GM19035 (cell line): ENCODE measurements around the gene POLK.
"Not testable (repeated sequence)": the region's sequence is repeated elsewhere in the genome, so short reads cannot be mapped to it uniquely, and the experiment has no call there.

Experiments used
- ATAC-seq: cut with Tn5 transposase; IDR thresholded peaks from one replicate; pipeline ENCODE4 v1.9.1; 2021; ENCODE audit not compliant: unreplicated experiment

POLK gene

DNA sequence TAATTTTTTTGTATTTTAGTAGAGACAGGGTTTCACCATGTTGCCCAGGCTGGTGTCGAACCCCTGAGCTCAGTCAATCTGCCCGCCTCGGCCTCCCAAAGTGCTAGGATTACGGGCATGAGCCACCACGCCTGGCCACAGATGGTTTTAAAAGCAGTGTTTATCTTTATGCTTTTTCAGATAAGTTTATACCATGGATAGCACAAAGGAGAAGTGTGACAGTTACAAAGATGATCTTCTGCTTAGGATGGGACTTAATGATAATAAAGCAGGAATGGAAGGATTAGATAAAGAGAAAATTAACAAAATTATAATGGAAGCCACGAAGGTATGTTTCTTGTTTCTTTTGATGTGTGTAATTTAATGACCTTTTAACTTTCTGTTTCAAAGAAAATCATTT is 35.1 kb downstream of the POLK start:
- no peak for ATAC-seq

DNA sequence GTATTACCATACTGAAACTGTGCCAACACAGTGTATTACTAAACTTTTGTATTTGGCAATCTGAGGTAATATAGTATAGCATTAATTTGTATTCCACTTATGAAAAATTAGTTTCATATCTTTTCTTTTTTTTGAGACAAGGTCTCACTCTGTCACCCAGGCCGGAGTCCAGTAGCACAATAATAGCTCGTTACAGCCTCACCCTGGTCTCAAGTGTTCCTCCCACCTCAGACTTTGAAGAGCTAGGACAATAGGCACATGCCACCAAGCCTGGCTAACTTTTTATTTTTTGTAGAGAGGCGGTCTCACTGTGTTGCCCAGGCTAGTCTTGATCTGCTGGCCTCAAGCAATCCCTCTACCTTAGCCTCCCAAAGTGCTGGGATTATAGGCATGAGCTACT is 36.1 kb downstream of the POLK start:
- no peak for ATAC-seq

DNA sequence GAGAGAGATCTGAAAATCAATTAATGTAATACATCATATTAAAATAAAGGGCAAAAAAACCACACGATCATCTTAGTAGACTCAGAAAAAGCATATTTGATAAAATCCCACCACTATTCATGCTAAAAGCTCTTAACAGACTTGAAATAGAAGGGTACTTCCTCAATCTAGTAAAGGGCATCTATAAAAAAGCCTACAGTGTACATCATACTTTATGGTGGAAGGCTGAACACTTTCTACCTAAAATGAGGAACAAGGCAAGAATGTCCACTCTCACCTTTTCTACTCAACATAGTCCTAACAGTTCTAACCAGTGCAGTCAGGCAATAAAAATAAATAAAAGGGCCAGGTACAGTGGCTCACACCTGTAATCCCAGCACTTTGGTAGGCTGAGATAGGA is 38.9 kb downstream of the POLK start:
- no peak for ATAC-seq

DNA sequence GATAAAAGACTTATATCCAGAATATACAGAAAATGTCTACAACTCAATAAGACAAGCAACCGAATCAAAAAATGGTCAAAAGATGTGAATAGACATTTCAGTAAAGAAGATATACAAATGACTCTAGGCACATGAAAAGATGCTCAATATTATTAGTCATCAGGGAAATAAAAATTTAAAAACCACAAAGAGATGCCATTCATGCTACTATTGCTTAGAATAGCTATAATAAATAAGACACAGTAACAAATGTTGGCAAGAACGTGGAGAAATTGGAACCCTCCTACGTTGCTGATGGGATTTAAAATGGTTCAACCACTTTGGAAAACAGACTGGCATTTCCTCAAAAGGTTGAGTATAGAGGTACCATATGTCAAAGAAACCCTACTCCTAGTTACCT is 39.8 kb downstream of the POLK start:
- ATAC-seq, result no peak

DNA sequence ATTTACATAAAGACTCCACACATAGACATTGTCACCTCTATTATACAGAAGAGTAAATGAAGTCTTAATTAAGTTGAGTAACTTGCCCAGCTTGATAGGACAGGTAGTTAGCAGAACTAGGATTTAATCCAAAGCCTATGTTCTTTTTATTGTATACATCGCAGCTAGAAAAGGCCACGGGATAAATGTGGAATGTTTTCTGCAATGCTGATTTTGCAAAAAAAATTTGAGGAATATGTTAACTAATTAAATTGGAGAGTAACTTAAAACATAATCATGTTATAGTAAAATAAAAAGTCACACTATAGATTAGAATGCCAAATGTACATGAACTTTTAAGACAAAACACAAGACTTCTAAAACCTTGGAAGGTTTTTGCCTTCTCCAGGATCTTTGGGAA is 41.1 kb downstream of the POLK start:
- no peak for ATAC-seq

DNA sequence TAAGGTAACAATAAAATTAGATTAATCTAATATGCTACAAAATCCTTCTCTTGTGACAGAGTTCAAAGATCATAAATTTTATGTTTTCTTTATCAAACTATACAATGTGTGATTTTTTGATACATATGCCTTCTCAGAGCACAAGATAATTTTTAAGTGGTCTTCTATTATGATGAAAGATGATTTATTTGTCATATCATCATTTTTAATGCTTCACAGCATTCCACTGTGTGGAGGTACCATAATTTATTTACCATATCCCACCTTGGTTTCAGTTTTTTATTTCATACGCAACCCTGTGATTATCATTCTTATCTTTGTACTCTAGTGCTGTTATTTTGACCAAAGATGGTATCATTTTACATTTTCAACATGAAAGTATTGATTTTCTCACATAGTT is 41.7 kb downstream of the POLK start:
- ATAC-seq, result no peak

DNA sequence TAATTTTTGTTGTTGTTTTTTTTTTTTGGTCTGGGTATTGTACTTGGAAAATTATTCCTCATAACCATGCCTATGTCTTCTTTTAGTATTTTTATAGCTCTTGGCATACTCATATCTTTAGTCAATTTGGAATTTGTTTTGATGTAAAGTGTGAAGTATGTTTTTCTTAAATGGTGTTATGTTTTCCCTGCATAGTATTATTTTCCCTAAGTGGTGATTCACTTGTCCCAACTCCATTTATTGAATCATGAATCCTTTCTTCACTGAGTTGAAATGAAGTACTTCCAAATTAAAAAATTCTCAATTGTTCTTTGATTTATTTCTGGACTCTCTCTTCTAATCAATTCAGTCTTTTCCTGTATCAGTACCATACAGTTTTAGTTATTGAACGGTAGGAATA is 46.5 kb downstream of the POLK start:
- no peak for ATAC-seq

DNA sequence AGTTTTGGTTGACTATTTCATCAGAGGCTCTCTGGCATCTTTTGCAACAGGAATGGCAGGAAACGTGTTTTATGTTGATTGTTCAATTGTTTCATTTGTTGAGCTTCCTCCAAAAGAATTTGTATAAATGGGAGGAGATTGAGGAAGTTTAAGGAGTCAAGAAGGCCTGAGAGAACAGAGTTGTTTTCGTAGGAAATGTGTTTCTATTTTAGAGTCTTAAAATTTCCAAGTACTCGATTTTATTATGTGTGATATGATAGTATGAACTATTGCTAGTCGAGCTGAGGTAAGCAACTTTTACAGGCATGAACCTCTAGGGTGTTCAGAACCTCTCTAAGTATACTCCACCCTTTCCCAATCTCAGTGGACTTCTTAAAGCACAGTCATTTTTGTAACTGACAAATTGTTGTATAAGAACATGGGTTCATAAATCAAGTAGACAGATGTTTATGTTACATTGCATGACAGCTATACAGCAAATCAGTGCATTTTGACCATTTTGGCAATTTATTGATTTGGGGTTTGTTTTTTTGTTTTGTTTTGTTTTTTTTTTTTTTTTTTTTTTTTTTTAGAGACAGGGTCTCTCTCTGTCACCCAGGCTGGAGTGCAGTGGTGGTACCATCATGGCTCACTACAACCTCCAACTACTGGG is 47.4 kb downstream of the POLK start:
- no peak for ATAC-seq

DNA sequence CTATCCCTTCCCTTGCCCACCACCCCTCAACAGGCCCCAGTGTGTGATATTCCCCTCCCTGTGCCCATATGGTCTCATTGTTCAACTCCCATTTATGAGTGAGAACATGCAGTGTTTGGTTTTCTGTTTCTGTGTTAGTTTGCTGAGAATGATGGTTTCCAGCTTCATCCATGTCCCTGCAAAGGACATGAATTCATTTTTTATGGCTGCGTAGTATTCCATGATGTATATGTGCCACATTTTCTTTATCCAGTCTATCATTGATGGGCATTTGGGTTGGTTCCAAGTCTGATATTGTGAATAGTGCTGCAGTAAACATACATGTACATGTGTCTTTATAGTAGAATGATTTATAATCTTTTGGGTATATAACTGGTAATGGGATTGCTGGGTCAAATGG is 49.0 kb downstream of the POLK start:
- ATAC-seq, result not testable (repeated sequence)

DNA sequence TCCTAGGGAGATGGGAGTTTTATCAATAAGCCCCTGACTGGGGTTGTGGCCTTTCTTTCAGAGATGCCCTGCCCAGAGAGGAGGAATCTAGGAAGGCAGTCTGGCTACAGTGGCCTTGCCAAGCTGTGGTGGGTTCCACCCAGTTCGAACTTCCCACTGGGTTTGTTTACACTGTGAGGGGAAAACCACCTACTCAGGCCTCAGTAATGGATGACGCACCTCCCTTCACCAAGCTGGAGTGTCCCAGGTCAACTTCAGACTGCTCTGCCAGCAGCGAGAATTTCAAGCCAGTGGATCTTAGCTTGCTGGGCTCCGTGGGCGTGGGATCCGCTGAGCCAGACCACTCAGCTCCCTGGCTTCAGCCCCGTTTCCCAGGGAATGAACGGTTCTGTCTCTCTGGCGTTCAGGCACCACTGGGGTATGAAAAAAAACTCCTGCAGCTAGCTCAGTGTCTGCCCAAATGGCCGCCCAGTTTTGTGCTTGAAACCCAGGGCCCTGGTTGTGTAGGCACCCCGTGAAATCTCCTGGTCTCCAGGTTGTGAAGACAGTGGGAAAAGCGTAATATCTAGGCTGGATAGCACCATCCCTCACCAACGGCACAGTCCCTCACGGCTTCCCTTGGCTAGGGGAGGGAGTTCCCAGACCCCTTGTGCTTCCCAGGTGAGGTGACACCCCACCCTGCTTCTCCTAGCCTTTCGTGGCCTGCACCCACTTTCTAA is 54.5 kb downstream of the POLK start:
- not testable (repeated sequence) for ATAC-seq

DNA sequence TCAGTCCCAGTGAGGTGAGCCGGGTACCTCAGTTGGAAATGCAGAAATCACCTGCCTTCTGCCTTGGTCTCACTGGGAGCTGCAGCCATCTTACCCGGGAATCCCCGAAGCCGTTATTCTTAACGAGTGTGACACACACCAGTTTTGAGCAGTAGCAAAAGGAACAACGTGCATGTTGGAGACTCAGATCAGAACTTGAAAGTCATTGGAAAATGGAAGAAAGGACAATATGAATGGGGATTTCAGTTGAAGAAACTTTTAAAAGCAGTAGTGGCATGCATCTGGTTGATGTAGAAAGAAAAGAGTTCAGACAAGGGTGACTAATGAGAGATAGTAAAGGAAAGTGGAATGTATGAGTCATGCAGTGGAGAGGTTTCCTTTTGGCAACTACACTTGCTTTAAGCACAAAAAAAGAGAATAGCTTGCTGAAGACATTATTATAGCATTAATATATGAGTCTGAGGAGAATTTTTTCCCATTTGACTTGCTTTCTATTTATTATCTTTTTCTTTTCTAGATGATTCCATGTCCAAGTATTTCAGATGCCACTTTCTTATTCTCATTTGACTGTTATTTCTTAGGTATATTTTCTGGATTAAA is 55.1 kb downstream of the POLK start:
- peak; percentile 78 for ATAC-seq

DNA sequence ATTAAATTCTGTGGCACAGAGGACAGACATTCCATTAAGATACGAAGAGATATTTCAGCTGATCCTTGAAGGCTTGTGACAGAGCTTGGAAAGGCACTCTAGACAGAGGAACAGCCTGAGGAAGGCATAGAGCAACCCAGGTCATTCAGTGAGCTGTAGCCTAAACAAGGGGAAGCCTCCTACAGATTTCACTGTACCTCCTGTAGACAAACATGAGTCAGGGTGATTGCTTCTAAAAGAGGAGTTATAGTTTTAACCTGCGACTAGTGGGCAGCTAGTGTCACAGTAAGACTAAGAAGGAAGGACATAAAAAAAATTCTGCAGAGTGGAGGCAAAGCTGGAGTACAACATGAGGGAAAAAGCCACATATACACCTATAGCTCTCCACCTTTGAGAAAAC is 56.0 kb downstream of the POLK start:
- ATAC-seq, result no peak

DNA sequence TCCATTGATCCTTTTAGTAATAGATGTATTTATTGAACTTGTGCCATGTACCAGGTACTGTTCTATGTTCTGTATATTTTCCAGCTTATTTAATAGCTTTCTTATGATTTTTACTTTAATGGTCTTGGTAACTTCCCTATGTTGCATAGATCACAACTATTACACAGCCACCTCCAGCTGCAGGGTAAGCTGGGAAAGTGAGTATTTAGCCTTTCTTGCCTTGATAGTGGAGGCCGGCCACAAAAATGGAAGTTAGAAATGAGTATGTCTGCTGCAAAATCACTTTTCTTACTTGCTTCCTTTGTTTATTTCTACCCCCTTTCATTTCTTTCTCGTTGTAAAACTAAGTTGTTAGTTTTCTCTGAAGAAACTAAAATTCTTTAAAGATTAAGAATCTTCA is 56.5 kb downstream of the POLK start:
- no peak for ATAC-seq

DNA sequence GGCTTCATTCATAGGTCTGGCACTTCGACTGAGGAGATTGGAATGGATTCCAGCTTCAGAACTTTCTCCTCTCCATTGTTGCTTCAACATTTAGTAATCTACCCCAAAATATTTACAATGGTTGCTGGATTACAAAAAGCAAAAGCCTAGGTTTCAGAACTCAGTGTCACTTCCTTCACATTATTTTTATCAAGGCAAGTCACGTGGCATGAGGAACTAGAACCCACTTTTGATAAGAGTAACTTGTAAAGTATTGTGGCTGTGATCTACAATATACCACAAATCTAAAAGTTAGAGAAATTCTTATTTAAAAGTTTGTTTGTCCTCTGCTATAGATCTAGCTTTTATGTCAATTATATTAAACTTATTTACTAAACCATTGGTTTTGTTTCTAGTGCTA is 59.9 kb downstream of the POLK start:
- ATAC-seq, result no peak

DNA sequence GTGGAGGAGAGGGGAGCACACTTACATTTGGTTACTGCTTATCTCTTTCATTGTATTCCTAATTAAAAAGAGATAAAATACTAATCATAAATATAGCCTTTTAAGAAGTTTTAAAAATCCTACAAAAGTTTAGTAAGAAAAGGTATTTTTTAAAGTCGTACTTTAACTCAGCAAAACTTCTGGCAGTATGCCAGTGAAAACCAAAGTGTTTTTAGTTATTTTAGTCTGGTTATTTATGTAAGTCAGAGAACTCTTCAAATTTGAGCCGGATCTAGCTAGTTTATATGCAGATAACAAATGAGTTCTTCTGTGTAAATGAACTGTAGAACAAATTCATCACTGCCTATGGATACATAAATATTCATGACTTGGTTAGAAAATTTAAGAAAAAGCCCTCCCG is 63.1 kb downstream of the POLK start:
- ATAC-seq, result no peak

DNA sequence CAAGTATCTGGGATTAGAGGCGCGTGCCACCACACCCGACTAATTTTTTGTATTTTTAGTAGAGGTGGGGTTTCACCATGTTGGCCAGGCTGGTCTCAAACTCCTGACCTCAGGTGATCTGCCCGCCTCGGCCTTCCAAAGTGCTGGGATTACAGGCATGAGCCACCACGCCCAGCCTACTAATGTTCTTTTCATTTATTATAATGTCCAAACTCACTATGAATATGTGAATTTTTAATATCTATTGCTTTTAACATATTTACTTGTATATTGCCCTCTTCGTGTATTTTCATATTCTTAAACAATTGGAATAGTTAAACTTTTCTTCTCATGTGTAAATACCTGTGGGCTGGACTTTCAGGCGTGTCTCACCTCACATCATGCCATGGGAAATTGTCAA is 66.6 kb downstream of the POLK start:
- not testable (repeated sequence) for ATAC-seq

DNA sequence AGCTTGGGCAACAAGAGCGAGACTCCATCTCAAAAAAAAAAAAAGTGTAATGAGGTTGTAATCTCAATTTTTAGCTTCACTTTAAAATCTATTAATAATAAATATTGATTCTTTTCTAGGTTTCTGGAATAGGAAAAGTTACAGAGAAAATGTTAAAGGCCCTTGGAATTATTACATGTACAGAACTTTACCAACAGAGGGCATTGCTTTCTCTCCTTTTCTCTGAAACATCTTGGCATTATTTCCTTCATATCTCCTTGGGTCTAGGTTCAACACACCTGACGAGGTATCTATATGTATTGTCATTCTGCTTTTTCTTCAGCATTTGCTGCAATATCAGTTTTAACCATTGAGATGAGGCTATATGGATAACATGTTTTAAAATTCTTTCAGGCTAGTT is 73.0 kb downstream of the POLK start:
- no peak for ATAC-seq

DNA sequence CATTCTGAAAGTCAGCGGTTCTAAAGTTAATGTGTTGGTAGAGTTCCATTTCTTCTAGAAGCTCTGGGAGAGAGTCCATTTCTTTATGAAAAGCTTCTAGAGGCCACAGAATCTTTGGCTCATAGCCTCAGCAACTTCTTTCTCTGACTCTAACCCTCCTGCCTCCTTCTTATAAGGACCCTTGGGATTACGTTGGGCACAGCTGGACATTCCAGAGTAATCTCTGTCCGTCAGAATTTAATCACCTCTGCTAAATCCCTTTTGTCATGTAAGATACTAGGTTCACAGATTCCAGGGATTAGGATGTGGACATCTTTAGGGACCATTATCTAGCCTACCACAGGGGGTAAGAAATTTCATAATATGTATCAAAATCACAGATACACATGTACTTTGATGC is 77.0 kb downstream of the POLK start:
- no peak for ATAC-seq

DNA sequence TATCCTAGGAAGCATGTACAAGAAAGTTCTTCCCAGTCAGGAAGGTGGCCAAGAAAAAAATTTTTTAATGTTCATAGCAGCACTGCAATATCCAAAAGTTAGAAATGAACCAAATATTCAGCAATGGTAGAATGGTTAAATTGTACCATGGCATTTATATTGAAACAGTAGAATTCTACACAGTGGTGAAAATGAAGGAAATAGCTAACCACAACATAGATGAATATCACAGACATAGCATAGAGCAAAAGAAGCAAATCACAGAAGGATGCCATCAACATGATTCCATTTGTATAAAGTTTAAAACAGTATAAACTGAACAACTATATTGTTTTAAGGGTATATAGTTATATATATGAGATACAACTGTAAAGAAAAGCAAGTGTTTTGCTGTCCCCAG is 88.8 kb downstream of the POLK start:
- ATAC-seq, result no peak

DNA sequence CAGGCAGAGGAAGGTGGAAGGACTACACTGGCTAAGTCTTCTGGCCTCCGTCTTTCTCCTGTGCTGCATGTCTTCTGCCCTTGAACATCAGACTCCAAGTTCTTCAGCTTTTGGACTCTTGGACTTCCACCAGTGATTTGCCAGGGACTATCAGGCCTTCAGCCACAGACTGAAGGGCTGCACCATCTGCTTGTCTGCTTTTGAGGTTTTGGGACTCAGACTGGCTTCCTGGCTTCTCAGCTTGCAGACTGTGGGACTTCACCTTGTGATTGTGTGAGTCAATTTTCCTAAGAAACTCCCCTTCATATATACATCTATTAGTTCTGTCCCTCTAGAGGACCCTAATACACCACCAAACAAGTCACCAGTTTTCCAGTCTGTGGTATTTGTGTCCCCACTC is 89.9 kb downstream of the POLK start:
- no peak for ATAC-seq

DNA sequence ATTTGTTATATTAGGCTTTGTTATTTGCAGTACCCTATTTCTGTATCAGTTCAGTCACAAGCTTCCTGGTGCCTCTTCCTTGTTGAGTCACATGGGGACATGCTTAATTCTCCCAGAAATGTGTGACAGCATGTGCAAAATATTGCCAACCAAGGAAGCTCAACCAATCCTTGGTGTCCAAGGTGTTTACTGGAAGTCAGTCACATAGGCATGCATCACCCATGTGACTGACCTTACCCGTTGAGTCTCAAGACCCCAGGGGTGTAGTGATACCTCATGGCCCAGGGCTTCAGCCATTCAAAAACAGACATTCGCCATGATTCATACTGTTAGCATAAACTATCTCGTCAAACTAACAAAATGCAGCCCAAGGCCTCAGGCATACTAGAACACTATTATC is 90.3 kb downstream of the POLK start:
- no peak for ATAC-seq

DNA sequence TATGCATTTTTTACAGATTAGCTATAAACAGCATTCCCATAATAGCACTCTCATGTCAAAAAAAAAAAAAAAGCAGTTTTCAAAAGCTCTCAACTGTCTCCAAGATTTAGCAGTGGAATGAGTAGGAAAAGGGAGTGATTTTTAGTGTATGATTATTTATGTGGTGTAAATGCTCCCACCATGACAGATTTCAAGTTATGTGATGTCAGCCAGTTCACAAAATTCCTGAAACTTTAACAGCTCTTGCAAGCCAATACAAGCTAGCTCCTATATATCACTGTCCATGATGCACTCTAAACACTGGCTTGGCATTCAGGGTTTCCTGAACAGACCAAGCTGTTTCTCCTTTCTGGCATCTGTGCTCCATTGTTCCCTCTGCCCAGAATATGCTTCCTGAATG is 91.7 kb downstream of the POLK start:
- ATAC-seq, result no peak

DNA sequence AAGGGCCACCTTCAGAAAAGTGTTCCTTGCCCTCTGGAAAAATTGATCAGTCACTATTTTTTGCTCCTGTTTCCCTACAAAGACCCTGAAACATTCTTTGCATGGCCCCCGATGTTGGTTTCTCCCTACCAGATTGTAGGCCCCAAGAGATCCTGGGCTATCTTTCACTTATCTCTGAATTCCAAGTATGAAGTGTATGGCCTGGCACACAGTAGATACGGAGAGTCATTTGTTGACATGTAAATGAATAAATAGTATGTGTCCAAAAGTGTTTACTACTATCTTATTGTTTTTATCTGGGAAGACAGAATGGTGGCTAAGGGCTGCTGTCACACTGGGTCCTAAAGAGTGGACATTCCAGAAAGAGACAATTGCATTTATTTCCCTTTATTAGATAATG is 92.1 kb downstream of the POLK start:
- no peak for ATAC-seq
